ENCODE measurements around the gene PRDM10.
"Not testable (repeated sequence)": the region's sequence is repeated elsewhere in the genome, so short reads cannot be mapped to it uniquely, and the experiment has no call there.

Gene PRDM10

GRCh38 chr11:130015846-130016245 is 13.2 kb upstream of the PRDM10 start:
- H3K4me3 ChIP-seq (ENCODE audit: low read depth in 1 of 5, low read length in 5 of 5); H3K9me3 ChIP-seq (ENCODE audit: control insufficient read depth in 5 of 5, low read length in 5 of 5); H3K4me1 ChIP-seq (ENCODE audit: control insufficient read depth in 5 of 5, insufficient read depth in 5 of 5, low read length in 5 of 5); H3K27ac ChIP-seq (ENCODE audit: low read depth, low read length); H3K36me3 ChIP-seq (ENCODE audit: control insufficient read depth in 5 of 5, insufficient read depth in 5 of 5, low read length in 5 of 5); H3K27me3 ChIP-seq (ENCODE audit: control insufficient read depth in 5 of 5, insufficient read depth in 4 of 5, low read length in 5 of 5); H3K9ac ChIP-seq (ENCODE audit: low read length in 5 of 5): not testable (repeated sequence)

DNA sequence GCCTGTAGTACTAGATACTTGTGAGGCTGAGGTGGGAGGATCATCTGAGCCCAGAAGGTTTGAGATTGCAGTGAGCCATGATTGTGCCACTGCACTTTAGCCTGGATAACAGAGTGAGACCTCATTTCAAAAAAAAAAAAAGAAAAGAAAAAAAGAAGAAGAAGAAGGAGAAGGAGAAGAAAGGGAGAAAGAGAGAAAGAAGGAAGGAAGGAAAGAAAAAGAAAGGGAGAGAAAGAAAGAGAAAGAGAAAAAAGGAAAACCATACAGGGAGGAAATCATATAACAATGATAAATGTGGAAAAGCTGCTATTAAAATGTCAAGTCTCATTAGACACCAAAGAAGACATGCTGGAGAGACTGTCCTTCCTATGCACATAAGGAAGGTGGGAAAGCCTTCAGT is 5.7 kb upstream of the PRDM10 start:
- Histone ChIP-seq H3K9ac (ENCODE audit: low read length in 5 of 5) (no peak overlapping the region), H3K27me3 (ENCODE audit: control insufficient read depth in 5 of 5, insufficient read depth in 4 of 5, low read length in 5 of 5) (no peaks in the 10 kb centered on the region), H3K27ac (ENCODE audit: low read depth, low read length) (no peak overlapping the region), H3K9me3 (ENCODE audit: control insufficient read depth in 5 of 5, low read length in 5 of 5) (no peaks in the 10 kb centered on the region), H3K4me3 (ENCODE audit: low read depth in 1 of 5, low read length in 5 of 5) (no peak overlapping the region), H3K4me1 (ENCODE audit: control insufficient read depth in 5 of 5, insufficient read depth in 5 of 5, low read length in 5 of 5) (peaks cover 0 to 11% (median 8%) of the 10 kb centered on the region in 5 donors), H3K36me3 (ENCODE audit: control insufficient read depth in 5 of 5, insufficient read depth in 5 of 5, low read length in 5 of 5) (no peaks in the 10 kb centered on the region)

DNA sequence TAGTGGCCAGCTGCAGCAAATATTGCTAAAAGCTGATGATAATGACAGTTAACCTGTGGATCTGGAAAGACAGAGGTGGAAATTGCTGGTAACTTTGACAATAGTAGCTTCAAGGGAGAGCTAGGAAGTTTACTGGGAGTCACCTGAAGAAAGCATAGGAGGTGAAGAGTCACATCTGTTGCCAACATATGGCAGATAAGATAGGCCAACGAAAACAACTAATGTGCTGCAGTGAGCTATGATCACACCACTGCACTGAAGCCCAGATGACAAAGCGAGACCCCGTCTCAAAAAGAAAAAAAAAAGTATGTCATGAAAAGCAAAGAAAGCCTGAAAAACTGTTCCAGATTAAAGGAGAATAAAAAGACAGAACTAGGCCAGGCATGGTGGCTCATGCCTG is 4.3 kb upstream of the PRDM10 start:
- H3K4me1 ChIP-seq (ENCODE audit: control insufficient read depth in 5 of 5, insufficient read depth in 5 of 5, low read length in 5 of 5), result peaks cover 0 to 12% (median 8%) of the 10 kb centered on the region in 5 donors

DNA sequence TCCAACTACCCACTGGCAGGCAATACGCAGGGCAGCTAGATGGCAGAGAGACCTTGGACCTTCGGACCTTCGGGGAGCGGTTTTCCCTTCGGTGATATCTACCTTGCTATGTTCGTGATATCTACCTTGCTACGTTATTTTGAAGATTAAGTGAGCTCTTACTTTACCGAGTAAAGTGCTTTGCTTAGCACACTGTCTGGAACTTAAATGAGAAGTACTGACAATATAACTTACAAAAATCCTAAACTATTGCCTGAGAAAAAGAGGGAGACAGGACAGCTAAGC is 1.0 kb upstream of the PRDM10 start:
- H3K27me3 ChIP-seq (ENCODE audit: control insufficient read depth in 5 of 5, insufficient read depth in 4 of 5, low read length in 5 of 5), result no peaks in the 10 kb centered on the region
- no peaks in the 10 kb centered on the region for H3K36me3 ChIP-seq (ENCODE audit: control insufficient read depth in 5 of 5, insufficient read depth in 5 of 5, low read length in 5 of 5)
- peak overlapping the region; percentile 95 for H3K27ac ChIP-seq (ENCODE audit: low read depth, low read length)
- peaks cover 0 to 24% (median 20%) of the 10 kb centered on the region in 5 donors for H3K4me1 ChIP-seq (ENCODE audit: control insufficient read depth in 5 of 5, insufficient read depth in 5 of 5, low read length in 5 of 5)
- H3K9me3 ChIP-seq (ENCODE audit: control insufficient read depth in 5 of 5, low read length in 5 of 5), result no peaks in the 10 kb centered on the region
- H3K9ac ChIP-seq (ENCODE audit: low read length in 5 of 5), result peak overlapping the region; percentile 40 to 95 (median 86)
- H3K4me3 ChIP-seq (ENCODE audit: low read depth in 1 of 5, low read length in 5 of 5), result peak overlapping the region; percentile 60 to 88 (median 78)

More for the DNA sequence above, 4.3 kb upstream of the PRDM10 start:
- H3K27ac ChIP-seq (ENCODE audit: low read depth, low read length), result no peak overlapping the region
- H3K9me3 ChIP-seq (ENCODE audit: control insufficient read depth in 5 of 5, low read length in 5 of 5), result no peaks in the 10 kb centered on the region
- H3K36me3 ChIP-seq (ENCODE audit: control insufficient read depth in 5 of 5, insufficient read depth in 5 of 5, low read length in 5 of 5), result no peaks in the 10 kb centered on the region
- H3K4me3 ChIP-seq (ENCODE audit: low read depth in 1 of 5, low read length in 5 of 5), result no peak overlapping the region
- H3K9ac ChIP-seq (ENCODE audit: low read length in 5 of 5), result no peak overlapping the region
- H3K27me3 ChIP-seq (ENCODE audit: control insufficient read depth in 5 of 5, insufficient read depth in 4 of 5, low read length in 5 of 5), result no peaks in the 10 kb centered on the region

DNA sequence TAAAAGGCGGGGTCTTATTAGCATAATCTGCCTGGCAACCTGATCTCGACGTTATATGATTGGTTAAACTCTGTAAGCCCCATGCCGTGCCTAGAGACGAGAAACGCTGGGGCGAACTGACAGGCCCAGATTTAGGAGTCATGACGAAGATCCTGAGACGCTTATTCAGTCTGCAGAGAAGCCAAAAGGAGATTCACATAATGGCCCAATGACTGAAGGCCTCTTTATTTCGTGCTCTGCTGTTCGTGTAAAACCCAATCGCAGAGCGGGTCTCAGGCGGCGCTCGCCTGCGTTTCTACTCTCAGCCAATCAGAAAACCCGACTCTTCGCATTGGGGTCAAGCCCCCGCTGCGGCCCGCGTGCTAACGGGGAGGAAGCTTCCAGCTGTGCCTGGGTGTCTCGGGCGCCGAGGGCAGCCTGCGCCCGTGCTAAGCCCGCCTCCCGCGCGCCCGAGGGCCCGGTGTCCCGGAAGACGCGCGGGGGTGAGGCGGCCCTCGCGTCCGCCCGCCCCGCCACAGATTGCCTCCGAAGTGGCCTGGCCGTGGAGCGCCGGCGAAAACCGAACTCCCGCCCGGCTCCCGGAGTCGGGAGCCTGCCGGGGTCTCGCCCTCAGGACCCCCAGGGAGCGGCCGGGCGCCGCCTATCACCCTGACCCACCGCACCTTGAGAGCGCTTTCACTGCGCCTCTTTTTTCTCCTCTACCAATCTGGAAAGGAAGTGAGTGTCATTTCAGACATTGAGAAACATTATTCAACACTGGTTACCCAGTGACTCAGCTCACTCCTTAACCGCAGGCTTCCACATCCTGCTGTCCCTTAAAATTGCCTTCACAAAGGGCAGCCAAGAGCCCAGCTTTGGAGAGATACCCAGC is 446 bp upstream of the PRDM10 start:
- Histone ChIP-seq H3K4me1 (ENCODE audit: control insufficient read depth in 5 of 5, insufficient read depth in 5 of 5, low read length in 5 of 5) (peaks cover 0 to 24% (median 21%) of the 10 kb centered on the region in 5 donors), H3K36me3 (ENCODE audit: control insufficient read depth in 5 of 5, insufficient read depth in 5 of 5, low read length in 5 of 5) (no peaks in the 10 kb centered on the region), H3K27ac (ENCODE audit: low read depth, low read length) (peak overlapping the region; percentile 95), H3K9me3 (ENCODE audit: control insufficient read depth in 5 of 5, low read length in 5 of 5) (no peaks in the 10 kb centered on the region), H3K9ac (ENCODE audit: low read length in 5 of 5) (peak overlapping the region; percentile 71 to 95 (median 86)), H3K4me3 (ENCODE audit: low read depth in 1 of 5, low read length in 5 of 5) (peak overlapping the region; percentile 69 to 89 (median 88)), H3K27me3 (ENCODE audit: control insufficient read depth in 5 of 5, insufficient read depth in 4 of 5, low read length in 5 of 5) (no peaks in the 10 kb centered on the region)

DNA sequence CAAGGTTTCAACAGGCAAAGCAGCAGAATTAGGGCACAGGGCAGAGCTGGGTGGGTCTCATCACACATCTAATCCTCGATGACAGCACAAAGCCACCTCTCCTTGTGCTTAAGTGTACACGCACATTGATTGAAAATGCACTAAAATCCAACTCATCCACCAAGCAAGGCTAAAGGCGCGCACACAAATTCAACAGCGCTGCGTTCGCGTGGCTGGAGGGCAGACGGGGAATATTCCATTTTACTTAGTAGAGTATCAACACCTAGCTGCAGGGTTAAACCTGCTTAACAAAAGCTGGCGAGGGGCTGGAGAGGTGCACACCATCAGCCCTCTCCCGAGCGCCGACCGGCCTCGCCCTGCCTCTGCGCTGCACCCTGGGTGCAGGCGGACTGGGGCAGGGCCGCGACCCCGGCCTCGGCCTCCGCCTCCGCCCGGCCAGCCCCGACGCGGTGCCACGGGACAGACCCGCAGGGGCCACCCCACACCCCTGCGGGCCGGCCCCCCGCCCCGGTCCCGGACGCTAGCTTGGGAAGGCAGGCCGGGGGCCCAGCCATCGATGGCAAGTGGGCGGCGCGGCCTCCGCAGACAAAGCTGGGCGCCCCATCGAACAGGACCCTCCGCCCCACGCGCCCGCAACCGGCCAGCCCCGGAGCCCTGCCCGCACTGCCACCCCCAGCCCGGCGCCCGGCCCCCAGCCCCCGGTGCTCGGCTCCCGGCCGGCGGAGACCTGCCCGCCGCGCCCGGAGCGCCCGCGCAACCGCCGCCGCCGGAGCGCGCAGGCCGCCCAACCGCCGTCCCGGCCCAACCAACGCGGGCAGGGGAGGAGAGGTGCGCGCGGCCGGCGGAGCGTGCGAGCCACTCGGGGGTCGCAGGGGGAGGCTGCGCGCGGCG is 929 bp downstream of the PRDM10 start:
- H3K4me3 ChIP-seq (ENCODE audit: low read depth in 1 of 5, low read length in 5 of 5), result peak overlapping the region; percentile 69 to 88 (median 85)
- H3K36me3 ChIP-seq (ENCODE audit: control insufficient read depth in 5 of 5, insufficient read depth in 5 of 5, low read length in 5 of 5), result peaks cover 0 to 3% (median 0%) of the 10 kb centered on the region in 5 donors
- peaks cover 0 to 24% (median 23%) of the 10 kb centered on the region in 5 donors for H3K4me1 ChIP-seq (ENCODE audit: control insufficient read depth in 5 of 5, insufficient read depth in 5 of 5, low read length in 5 of 5)
- peak overlapping the region; percentile 95 for H3K27ac ChIP-seq (ENCODE audit: low read depth, low read length)
- peak overlapping the region; percentile 12 to 95 (median 86) for H3K9ac ChIP-seq (ENCODE audit: low read length in 5 of 5)
- H3K27me3 ChIP-seq (ENCODE audit: control insufficient read depth in 5 of 5, insufficient read depth in 4 of 5, low read length in 5 of 5), result no peaks in the 10 kb centered on the region
- no peaks in the 10 kb centered on the region for H3K9me3 ChIP-seq (ENCODE audit: control insufficient read depth in 5 of 5, low read length in 5 of 5)

DNA sequence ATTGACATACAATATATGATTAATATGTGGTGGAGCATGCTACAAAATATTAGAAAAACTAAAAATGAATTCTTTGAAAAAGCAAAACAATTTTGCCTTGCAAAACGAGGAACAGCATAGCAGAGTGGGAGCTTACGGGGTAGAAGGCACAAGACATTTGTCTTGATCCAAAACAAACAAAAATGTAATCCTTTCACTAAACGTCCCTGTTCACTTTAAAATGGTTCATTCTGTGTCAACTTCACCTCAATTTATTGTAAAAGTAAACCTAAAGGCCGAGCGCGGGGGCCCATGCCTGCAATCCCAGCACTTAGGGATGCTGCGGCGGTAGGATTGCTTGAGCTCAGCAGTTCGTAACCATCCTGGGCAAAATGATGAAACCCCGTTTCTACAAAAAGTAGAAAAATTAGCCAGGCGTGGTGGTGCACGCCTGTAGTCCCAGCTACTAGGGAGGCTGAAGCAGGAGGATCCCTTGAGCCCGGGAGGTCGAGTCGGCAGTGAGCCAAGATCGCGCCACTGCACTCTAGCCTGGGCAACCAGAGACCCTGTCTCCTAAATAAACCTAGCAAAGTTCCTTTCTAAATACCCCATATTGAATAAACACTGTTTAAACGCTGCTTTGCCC is 2.0 kb downstream of the PRDM10 start:
- Histone ChIP-seq H3K4me3 (ENCODE audit: low read depth in 1 of 5, low read length in 5 of 5) (peak overlapping the region in 4 of 5 donors; percentile 69 to 88 (median 84)), H3K27ac (ENCODE audit: low read depth, low read length) (peak overlapping the region; percentile 95), H3K9me3 (ENCODE audit: control insufficient read depth in 5 of 5, low read length in 5 of 5) (no peaks in the 10 kb centered on the region), H3K27me3 (ENCODE audit: control insufficient read depth in 5 of 5, insufficient read depth in 4 of 5, low read length in 5 of 5) (no peaks in the 10 kb centered on the region), H3K36me3 (ENCODE audit: control insufficient read depth in 5 of 5, insufficient read depth in 5 of 5, low read length in 5 of 5) (peaks cover 0 to 3% (median 0%) of the 10 kb centered on the region in 5 donors), H3K9ac (ENCODE audit: low read length in 5 of 5) (peak overlapping the region in 1 of 5 donors; percentile 66), H3K4me1 (ENCODE audit: control insufficient read depth in 5 of 5, insufficient read depth in 5 of 5, low read length in 5 of 5) (peaks cover 0 to 30% (median 24%) of the 10 kb centered on the region in 5 donors)

DNA sequence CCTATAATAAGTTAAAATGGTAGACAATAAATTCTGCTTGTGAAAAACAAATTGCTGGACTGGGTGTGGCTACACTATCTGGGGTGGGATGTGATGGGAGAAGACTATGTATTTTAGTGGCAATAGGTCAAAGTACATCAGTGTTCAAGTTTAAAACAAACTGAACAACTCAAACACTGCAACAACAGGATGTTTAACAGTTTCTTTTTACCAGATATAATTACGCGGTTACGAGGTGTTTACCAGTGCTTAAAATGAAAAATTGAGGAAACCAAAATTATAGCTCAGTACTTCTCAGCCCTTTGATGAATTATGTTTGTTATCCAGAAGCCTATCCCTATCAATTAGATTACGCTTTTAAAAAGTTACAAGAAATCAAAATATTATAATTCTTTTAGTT is 3.2 kb downstream of the PRDM10 start:
- no peak overlapping the region for H3K27ac ChIP-seq (ENCODE audit: low read depth, low read length)
- H3K4me1 ChIP-seq (ENCODE audit: control insufficient read depth in 5 of 5, insufficient read depth in 5 of 5, low read length in 5 of 5), result peaks cover 0 to 30% (median 26%) of the 10 kb centered on the region in 5 donors
- no peak overlapping the region for H3K9ac ChIP-seq (ENCODE audit: low read length in 5 of 5)
- H3K9me3 ChIP-seq (ENCODE audit: control insufficient read depth in 5 of 5, low read length in 5 of 5), result no peaks in the 10 kb centered on the region
- no peak overlapping the region for H3K4me3 ChIP-seq (ENCODE audit: low read depth in 1 of 5, low read length in 5 of 5)
- no peaks in the 10 kb centered on the region for H3K27me3 ChIP-seq (ENCODE audit: control insufficient read depth in 5 of 5, insufficient read depth in 4 of 5, low read length in 5 of 5)
- H3K36me3 ChIP-seq (ENCODE audit: control insufficient read depth in 5 of 5, insufficient read depth in 5 of 5, low read length in 5 of 5), result peaks cover 0 to 3% (median 0%) of the 10 kb centered on the region in 5 donors

DNA sequence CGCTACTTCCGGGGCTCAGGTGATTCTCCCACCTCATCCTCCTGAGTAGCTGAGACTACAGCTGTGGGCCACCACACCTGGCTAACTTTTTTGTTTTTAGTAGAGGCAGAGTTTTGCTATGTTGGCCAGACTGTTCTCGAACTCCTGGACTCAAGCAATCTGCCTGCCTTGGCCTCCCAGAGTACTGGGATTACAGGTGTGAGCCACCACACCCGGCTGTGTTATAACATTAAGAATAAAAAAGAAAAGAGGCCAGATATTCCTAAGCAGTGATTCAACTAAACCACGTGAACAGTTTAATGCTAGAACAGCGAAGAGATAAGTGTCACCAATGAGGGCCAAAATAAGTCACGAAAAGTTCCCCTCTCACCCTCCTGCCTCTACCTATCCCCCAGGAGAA is 3.7 kb downstream of the PRDM10 start:
- Histone ChIP-seq H3K4me3 (ENCODE audit: low read depth in 1 of 5, low read length in 5 of 5) (no peak overlapping the region), H3K27ac (ENCODE audit: low read depth, low read length) (no peak overlapping the region), H3K4me1 (ENCODE audit: control insufficient read depth in 5 of 5, insufficient read depth in 5 of 5, low read length in 5 of 5) (peaks cover 0 to 25% (median 24%) of the 10 kb centered on the region in 5 donors), H3K9ac (ENCODE audit: low read length in 5 of 5) (no peak overlapping the region), H3K9me3 (ENCODE audit: control insufficient read depth in 5 of 5, low read length in 5 of 5) (no peaks in the 10 kb centered on the region), H3K36me3 (ENCODE audit: control insufficient read depth in 5 of 5, insufficient read depth in 5 of 5, low read length in 5 of 5) (peaks cover 0 to 3% (median 0%) of the 10 kb centered on the region in 5 donors), H3K27me3 (ENCODE audit: control insufficient read depth in 5 of 5, insufficient read depth in 4 of 5, low read length in 5 of 5) (no peaks in the 10 kb centered on the region)
